ENCODE results near the gene SEC23B.

Gene SEC23B

GRCh38 chr20:18526761-18527160 lies 19.0 kb downstream of the SEC23B start:
- peak; percentile 20 for DNase-seq (ENCODE audit: low read depth)

GRCh38 chr20:18527339-18527738 lies 19.6 kb downstream of the SEC23B start:
- no peak for DNase-seq (ENCODE audit: low read depth)

GRCh38 chr20:18527836-18528235 lies 20.1 kb downstream of the SEC23B start:
- DNase-seq (ENCODE audit: low read depth): peak; percentile 92

GRCh38 chr20:18529041-18529440 lies 21.3 kb downstream of the SEC23B start:
- no peak for DNase-seq (ENCODE audit: low read depth)

GRCh38 chr20:18532626-18533025 lies 24.9 kb downstream of the SEC23B start:
- no peak for DNase-seq (ENCODE audit: low read depth)

GRCh38 chr20:18533491-18533890 lies 25.8 kb downstream of the SEC23B start:
- DNase-seq (ENCODE audit: low read depth): no peak

- DNase-seq (ENCODE audit: low read depth): no peak
These were observed 26.4 kb downstream of the SEC23B start for GRCh38 chr20:18533978-18534644.

- DNase-seq (ENCODE audit: low read depth): peak; percentile 66
These were observed 29.9 kb downstream of the SEC23B start for GRCh38 chr20:18537651-18538050.

- DNase-seq (ENCODE audit: low read depth): peak; percentile 60
These were observed 34.0 kb downstream of the SEC23B start for GRCh38 chr20:18541741-18542140.

GRCh38 chr20:18543216-18543615 lies 35.5 kb downstream of the SEC23B start:
- no peak for DNase-seq (ENCODE audit: low read depth)

- DNase-seq (ENCODE audit: low read depth): no peak
These were observed 36.2 kb downstream of the SEC23B start for GRCh38 chr20:18543932-18544331.

- no peak for DNase-seq (ENCODE audit: low read depth)
These were observed 37.8 kb downstream of the SEC23B start for GRCh38 chr20:18545566-18545965.

- DNase-seq (ENCODE audit: low read depth): no peak
These were observed 40.7 kb downstream of the SEC23B start for GRCh38 chr20:18548465-18548864.

GRCh38 chr20:18553746-18554145 lies 46.0 kb downstream of the SEC23B start:
- DNase-seq (ENCODE audit: low read depth): no peak

- DNase-seq (ENCODE audit: low read depth): peak; percentile 91
These were observed 59.4 kb downstream of the SEC23B start, which contains the start of gene SMIM26 for GRCh38 chr20:18566892-18567738. TSS of gene SMIM26 (plus strand) at chr20:18567432. CDS start at chr20:18567479, 47 bp downstream.

- no peak for DNase-seq (ENCODE audit: low read depth)
These were observed 60.0 kb downstream of the SEC23B start for GRCh38 chr20:18567739-18568091.

- no peak for DNase-seq (ENCODE audit: low read depth)
These were observed 63.3 kb downstream of the SEC23B start for GRCh38 chr20:18571009-18571408.

- no peak for DNase-seq (ENCODE audit: low read depth)
These were observed 63.8 kb downstream of the SEC23B start for GRCh38 chr20:18571578-18571977.

- no peak for DNase-seq (ENCODE audit: low read depth)
These were observed 70.2 kb downstream of the SEC23B start for GRCh38 chr20:18577942-18578341.

- DNase-seq (ENCODE audit: low read depth): no peak
These were observed 70.8 kb downstream of the SEC23B start for GRCh38 chr20:18578581-18578980.

GRCh38 chr20:18580012-18580411 lies 72.3 kb downstream of the SEC23B start:
- no peak for DNase-seq (ENCODE audit: low read depth)

- DNase-seq (ENCODE audit: low read depth): peak; percentile 47
These were observed 77.4 kb downstream of the SEC23B start for GRCh38 chr20:18585134-18585533.
